ENCODE measurements around the gene RSRC1. TPM values are rescaled to one million over a fixed set of nuclear protein-coding genes. Genes with fewer than 3 reads are reported as not detected.

Gene RSRC1
- total RNA-seq, 5 donors from 2014 or later (not counting 1 experiment from before 2014, with no cell fraction given) = 29.9 to 35.0 (median 31.1) TPM

GRCh38 chr3:158452334-158452733 is 342.4 kb downstream of the RSRC1 start:
- no peaks in the 10 kb centered on the region for H3K9me3 Mint-ChIP-seq
- no peak for ATAC-seq (replicated peaks in 1 of 4)
- ChIA-PET CTCF (no interaction called here), POLR2A (no interaction called here)
- H3K4me3 Mint-ChIP-seq = no peak overlapping the region
- H3K27me3 ChIP-seq (replicated peaks in 1 of 2; ENCODE audit: control insufficient read depth in 2 of 2, extremely low read depth in 1 of 2, insufficient read depth in 2 of 2, low read length in 1 of 2) = no peaks in the 10 kb centered on the region
- H3K36me3 ChIP-seq (ENCODE audit: control insufficient read depth in 2 of 2, extremely low read depth in 1 of 2, insufficient read depth in 1 of 2, low read length in 1 of 2) = no peaks in the 10 kb centered on the region
- no peaks in the 10 kb centered on the region for H3K27me3 Mint-ChIP-seq
- no peak overlapping the region for H3K27ac ChIP-seq (ENCODE audit: low read length)
- H3K36me3 Mint-ChIP-seq = peaks cover 15% of the 10 kb centered on the region
- H3K4me1 ChIP-seq (ENCODE audit: control insufficient read depth in 1 of 2, extremely low read depth in 1 of 2, insufficient read depth in 2 of 2, low read length in 2 of 2) = no peaks in the 10 kb centered on the region
- H3K9me3 ChIP-seq = no peaks in the 10 kb centered on the region
- no peak for DNase-seq
- H3K4me1 Mint-ChIP-seq = no peaks in the 10 kb centered on the region
- no peak overlapping the region for H3K27ac Mint-ChIP-seq
- no peak overlapping the region for H3K4me3 ChIP-seq (ENCODE audit: control insufficient read depth in 1 of 2, extremely low read depth in 1 of 2, low read length in 1 of 2)

GRCh38 chr3:158453004-158453403 is 343.1 kb downstream of the RSRC1 start:
- H3K27me3 Mint-ChIP-seq = no peaks in the 10 kb centered on the region
- no peaks in the 10 kb centered on the region for H3K9me3 Mint-ChIP-seq
- Histone ChIP-seq H3K9me3 (no peaks in the 10 kb centered on the region), H3K36me3 (ENCODE audit: control insufficient read depth in 2 of 2, extremely low read depth in 1 of 2, insufficient read depth in 1 of 2, low read length in 1 of 2) (no peaks in the 10 kb centered on the region), H3K4me1 (ENCODE audit: control insufficient read depth in 1 of 2, extremely low read depth in 1 of 2, insufficient read depth in 2 of 2, low read length in 2 of 2) (no peaks in the 10 kb centered on the region), H3K4me3 (ENCODE audit: control insufficient read depth in 1 of 2, extremely low read depth in 1 of 2, low read length in 1 of 2) (no peak overlapping the region), H3K27ac (ENCODE audit: low read length) (no peak overlapping the region), H3K27me3 (replicated peaks in 1 of 2; ENCODE audit: control insufficient read depth in 2 of 2, extremely low read depth in 1 of 2, insufficient read depth in 2 of 2, low read length in 1 of 2) (no peaks in the 10 kb centered on the region)
- H3K27ac Mint-ChIP-seq = no peak overlapping the region
- POLR2A ChIA-PET = no interaction called here
- H3K4me1 Mint-ChIP-seq = no peaks in the 10 kb centered on the region
- DNase-seq = no peak
- CTCF ChIA-PET = interaction anchor here in 1 of 2 donors (0.6 kb wide), 1 partner anchor 167 kb away, joined by 6 read pairs; no protein-coding TSS in a partner anchor
- H3K4me3 Mint-ChIP-seq = no peak overlapping the region
- peaks cover 15% of the 10 kb centered on the region for H3K36me3 Mint-ChIP-seq
- WGBS (ENCODE audit: insufficient coverage) = 100% methylated on average over 1 of the region's 2 CpGs
- ATAC-seq (replicated peaks in 1 of 4) = no peak

GRCh38 chr3:158453865-158454264 is 344.0 kb downstream of the RSRC1 start:
- DNase-seq = no peak
- no peak overlapping the region for H3K4me3 Mint-ChIP-seq
- no peak for ATAC-seq (replicated peaks in 1 of 4)
- H3K27me3 ChIP-seq (replicated peaks in 1 of 2; ENCODE audit: control insufficient read depth in 2 of 2, extremely low read depth in 1 of 2, insufficient read depth in 2 of 2, low read length in 1 of 2) = no peaks in the 10 kb centered on the region
- H3K27me3 Mint-ChIP-seq = no peaks in the 10 kb centered on the region
- H3K27ac Mint-ChIP-seq = no peak overlapping the region
- H3K4me1 Mint-ChIP-seq = no peaks in the 10 kb centered on the region
- H3K4me3 ChIP-seq (ENCODE audit: control insufficient read depth in 1 of 2, extremely low read depth in 1 of 2, low read length in 1 of 2) = no peak overlapping the region
- H3K36me3 Mint-ChIP-seq = peaks cover 15% of the 10 kb centered on the region
- no peaks in the 10 kb centered on the region for H3K9me3 Mint-ChIP-seq
- ChIA-PET POLR2A (no interaction called here), CTCF (interaction anchor here in 1 of 2 donors (0.6 kb wide), 1 partner anchor 168 kb away, joined by 6 read pairs; no protein-coding TSS in a partner anchor)
- no peak overlapping the region for H3K27ac ChIP-seq (ENCODE audit: low read length)
- H3K9me3 ChIP-seq = no peaks in the 10 kb centered on the region
- H3K4me1 ChIP-seq (ENCODE audit: control insufficient read depth in 1 of 2, extremely low read depth in 1 of 2, insufficient read depth in 2 of 2, low read length in 2 of 2) = no peaks in the 10 kb centered on the region
- H3K36me3 ChIP-seq (ENCODE audit: control insufficient read depth in 2 of 2, extremely low read depth in 1 of 2, insufficient read depth in 1 of 2, low read length in 1 of 2) = no peaks in the 10 kb centered on the region

GRCh38 chr3:158455406-158455805 is 345.5 kb downstream of the RSRC1 start:
- H3K36me3 ChIP-seq (ENCODE audit: control insufficient read depth in 2 of 2, extremely low read depth in 1 of 2, insufficient read depth in 1 of 2, low read length in 1 of 2) = no peaks in the 10 kb centered on the region
- no peaks in the 10 kb centered on the region for H3K27me3 ChIP-seq (replicated peaks in 1 of 2; ENCODE audit: control insufficient read depth in 2 of 2, extremely low read depth in 1 of 2, insufficient read depth in 2 of 2, low read length in 1 of 2)
- no peak overlapping the region for H3K27ac ChIP-seq (ENCODE audit: low read length)
- ChIA-PET CTCF (no interaction called here), POLR2A (no interaction called here)
- no peak overlapping the region for H3K27ac Mint-ChIP-seq
- WGBS (ENCODE audit: insufficient coverage) = 84% methylated on average over 4 of the region's 5 CpGs
- H3K4me1 Mint-ChIP-seq = no peaks in the 10 kb centered on the region
- no peak overlapping the region for H3K4me3 Mint-ChIP-seq
- H3K4me1 ChIP-seq (ENCODE audit: control insufficient read depth in 1 of 2, extremely low read depth in 1 of 2, insufficient read depth in 2 of 2, low read length in 2 of 2) = no peaks in the 10 kb centered on the region
- H3K9me3 ChIP-seq = no peaks in the 10 kb centered on the region
- no peaks in the 10 kb centered on the region for H3K27me3 Mint-ChIP-seq
- no peak overlapping the region for H3K4me3 ChIP-seq (ENCODE audit: control insufficient read depth in 1 of 2, extremely low read depth in 1 of 2, low read length in 1 of 2)
- DNase-seq (no peak), ATAC-seq (replicated peaks in 1 of 4) (no peak)
- H3K9me3 Mint-ChIP-seq = no peaks in the 10 kb centered on the region
- H3K36me3 Mint-ChIP-seq = peaks cover 15% of the 10 kb centered on the region

GRCh38 chr3:158456114-158456513 is 346.2 kb downstream of the RSRC1 start:
- Histone ChIP-seq H3K27ac (ENCODE audit: low read length) (no peak overlapping the region), H3K9me3 (no peaks in the 10 kb centered on the region), H3K36me3 (ENCODE audit: control insufficient read depth in 2 of 2, extremely low read depth in 1 of 2, insufficient read depth in 1 of 2, low read length in 1 of 2) (no peaks in the 10 kb centered on the region), H3K4me3 (ENCODE audit: control insufficient read depth in 1 of 2, extremely low read depth in 1 of 2, low read length in 1 of 2) (no peak overlapping the region), H3K27me3 (replicated peaks in 1 of 2; ENCODE audit: control insufficient read depth in 2 of 2, extremely low read depth in 1 of 2, insufficient read depth in 2 of 2, low read length in 1 of 2) (no peaks in the 10 kb centered on the region), H3K4me1 (ENCODE audit: control insufficient read depth in 1 of 2, extremely low read depth in 1 of 2, insufficient read depth in 2 of 2, low read length in 2 of 2) (no peaks in the 10 kb centered on the region)
- ATAC-seq (replicated peaks in 1 of 4) (no peak), DNase-seq (no peak)
- CTCF ChIA-PET = no interaction called here
- no peaks in the 10 kb centered on the region for H3K27me3 Mint-ChIP-seq
- H3K9me3 Mint-ChIP-seq = no peaks in the 10 kb centered on the region
- no peaks in the 10 kb centered on the region for H3K4me1 Mint-ChIP-seq
- POLR2A ChIA-PET = no interaction called here
- peaks cover 19% of the 10 kb centered on the region for H3K36me3 Mint-ChIP-seq
- no peak overlapping the region for H3K4me3 Mint-ChIP-seq
- no peak overlapping the region for H3K27ac Mint-ChIP-seq
- no CpG with 5 or more reads among the region's 3 CpGs for WGBS (ENCODE audit: insufficient coverage)

GRCh38 chr3:158458464-158458863 is 348.6 kb downstream of the RSRC1 start:
- ChIA-PET CTCF (no interaction called here), POLR2A (no interaction called here)
- no peaks in the 10 kb centered on the region for H3K9me3 ChIP-seq
- no peak overlapping the region for H3K27ac Mint-ChIP-seq
- no peak overlapping the region for H3K4me3 Mint-ChIP-seq
- ATAC-seq (replicated peaks in 1 of 4) (no peak), DNase-seq (no peak)
- H3K27me3 Mint-ChIP-seq = no peaks in the 10 kb centered on the region
- no peaks in the 10 kb centered on the region for H3K9me3 Mint-ChIP-seq
- no peaks in the 10 kb centered on the region for H3K27me3 ChIP-seq (replicated peaks in 1 of 2; ENCODE audit: control insufficient read depth in 2 of 2, extremely low read depth in 1 of 2, insufficient read depth in 2 of 2, low read length in 1 of 2)
- no peaks in the 10 kb centered on the region for H3K36me3 ChIP-seq (ENCODE audit: control insufficient read depth in 2 of 2, extremely low read depth in 1 of 2, insufficient read depth in 1 of 2, low read length in 1 of 2)
- no peak overlapping the region for H3K4me3 ChIP-seq (ENCODE audit: control insufficient read depth in 1 of 2, extremely low read depth in 1 of 2, low read length in 1 of 2)
- H3K4me1 Mint-ChIP-seq = no peaks in the 10 kb centered on the region
- no peaks in the 10 kb centered on the region for H3K4me1 ChIP-seq (ENCODE audit: control insufficient read depth in 1 of 2, extremely low read depth in 1 of 2, insufficient read depth in 2 of 2, low read length in 2 of 2)
- WGBS (ENCODE audit: insufficient coverage) = 97% methylated on average over 5 of the region's 5 CpGs
- no peak overlapping the region for H3K27ac ChIP-seq (ENCODE audit: low read length)
- H3K36me3 Mint-ChIP-seq = peaks cover 28% of the 10 kb centered on the region

GRCh38 chr3:158460926-158461325 is 351.0 kb downstream of the RSRC1 start:
- H3K9me3 ChIP-seq = no peaks in the 10 kb centered on the region
- POLR2A ChIA-PET = no interaction called here
- no peak overlapping the region for H3K27ac Mint-ChIP-seq
- H3K27me3 Mint-ChIP-seq = no peaks in the 10 kb centered on the region
- H3K4me3 Mint-ChIP-seq = no peak overlapping the region
- no peaks in the 10 kb centered on the region for H3K36me3 ChIP-seq (ENCODE audit: control insufficient read depth in 2 of 2, extremely low read depth in 1 of 2, insufficient read depth in 1 of 2, low read length in 1 of 2)
- H3K4me1 ChIP-seq (ENCODE audit: control insufficient read depth in 1 of 2, extremely low read depth in 1 of 2, insufficient read depth in 2 of 2, low read length in 2 of 2) = no peaks in the 10 kb centered on the region
- ATAC-seq (replicated peaks in 1 of 4) = no peak
- no CpG with 5 or more reads among the region's 1 CpG for WGBS (ENCODE audit: insufficient coverage)
- no peak overlapping the region for H3K4me3 ChIP-seq (ENCODE audit: control insufficient read depth in 1 of 2, extremely low read depth in 1 of 2, low read length in 1 of 2)
- DNase-seq = no peak
- no peaks in the 10 kb centered on the region for H3K4me1 Mint-ChIP-seq
- H3K27me3 ChIP-seq (replicated peaks in 1 of 2; ENCODE audit: control insufficient read depth in 2 of 2, extremely low read depth in 1 of 2, insufficient read depth in 2 of 2, low read length in 1 of 2) = no peaks in the 10 kb centered on the region
- H3K9me3 Mint-ChIP-seq = no peaks in the 10 kb centered on the region
- H3K36me3 Mint-ChIP-seq = peaks cover 17% of the 10 kb centered on the region
- CTCF ChIA-PET = no interaction called here
- H3K27ac ChIP-seq (ENCODE audit: low read length) = no peak overlapping the region

All from T-cell (primary cell).